Epithelial cell of esophagus (primary cell): Measurements from ENCODE around the gene PLPP7.
"Not testable (repeated sequence)": the region's sequence is repeated elsewhere in the genome, so short reads cannot be mapped to it uniquely, and the experiment has no call there.

Source experiments
- DNase-seq: peaks from one replicate; pipeline ENCODE4 v3.0.0; 2010; ENCODE audit warnings: low read depth
- H3K4me3 ChIP-seq: 2 replicates; pipeline ENCODE4 v1.5.1; 2011; ENCODE audit warnings: mild to moderate bottlenecking, low read length, control low read depth
- TF ChIP-seq, protein P1 (sequence below): IDR thresholded peaks from 2 replicates; pipeline ENCODE4 v1.5.1; 2011; ENCODE audit warnings: low read depth, mild to moderate bottlenecking, low read length, control low read depth, inconsistent platforms; ENCODE audit not compliant: insufficient read depth; ENCODE audit errors: missing control alignments

The PLPP7 gene

DNA sequence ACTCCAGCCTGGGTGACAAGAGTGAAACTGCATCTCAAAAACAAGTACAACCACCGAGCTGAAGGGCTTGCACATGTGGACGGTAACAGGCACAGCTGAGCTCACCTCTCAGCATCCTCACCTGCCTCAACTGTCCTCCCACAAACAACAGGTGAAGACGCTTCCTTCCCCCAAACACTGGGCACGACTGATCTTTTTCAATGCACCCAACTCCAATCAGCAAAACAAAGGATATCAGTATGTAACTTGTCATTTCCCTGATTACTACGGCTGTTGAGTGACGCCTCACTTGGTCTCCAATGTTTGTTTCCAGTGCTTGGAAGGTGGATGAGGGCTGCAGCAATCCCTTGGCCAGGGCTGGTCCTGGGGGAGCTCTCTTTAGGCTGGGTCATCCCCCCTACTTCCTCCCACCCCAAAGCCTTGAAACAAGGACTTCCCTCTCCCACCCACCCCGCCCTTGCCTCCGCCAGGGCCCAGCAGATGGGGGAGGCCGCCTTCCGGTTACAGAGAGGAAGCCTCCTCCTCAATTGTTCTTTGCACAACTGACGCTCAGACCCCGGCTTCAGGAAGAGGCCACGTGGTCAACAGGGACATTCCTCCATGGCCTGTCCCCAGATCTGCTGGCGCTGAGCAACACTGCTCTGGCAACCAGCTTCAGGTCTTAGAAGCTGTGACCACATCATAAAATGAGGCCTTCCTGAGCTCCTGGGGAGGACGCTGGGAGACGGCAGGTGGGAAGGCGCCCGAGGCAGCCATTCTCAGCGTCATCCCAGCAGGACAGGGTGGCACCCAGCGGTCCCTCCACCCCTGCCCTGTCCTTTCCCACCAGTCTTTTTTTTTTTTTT is 19.1 kb upstream of the PLPP7 start:
- TF ChIP-seq, protein P1, sequence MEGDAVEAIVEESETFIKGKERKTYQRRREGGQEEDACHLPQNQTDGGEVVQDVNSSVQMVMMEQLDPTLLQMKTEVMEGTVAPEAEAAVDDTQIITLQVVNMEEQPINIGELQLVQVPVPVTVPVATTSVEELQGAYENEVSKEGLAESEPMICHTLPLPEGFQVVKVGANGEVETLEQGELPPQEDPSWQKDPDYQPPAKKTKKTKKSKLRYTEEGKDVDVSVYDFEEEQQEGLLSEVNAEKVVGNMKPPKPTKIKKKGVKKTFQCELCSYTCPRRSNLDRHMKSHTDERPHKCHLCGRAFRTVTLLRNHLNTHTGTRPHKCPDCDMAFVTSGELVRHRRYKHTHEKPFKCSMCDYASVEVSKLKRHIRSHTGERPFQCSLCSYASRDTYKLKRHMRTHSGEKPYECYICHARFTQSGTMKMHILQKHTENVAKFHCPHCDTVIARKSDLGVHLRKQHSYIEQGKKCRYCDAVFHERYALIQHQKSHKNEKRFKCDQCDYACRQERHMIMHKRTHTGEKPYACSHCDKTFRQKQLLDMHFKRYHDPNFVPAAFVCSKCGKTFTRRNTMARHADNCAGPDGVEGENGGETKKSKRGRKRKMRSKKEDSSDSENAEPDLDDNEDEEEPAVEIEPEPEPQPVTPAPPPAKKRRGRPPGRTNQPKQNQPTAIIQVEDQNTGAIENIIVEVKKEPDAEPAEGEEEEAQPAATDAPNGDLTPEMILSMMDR = no peak
- H3K4me3 ChIP-seq = no peak overlapping the region
- no peak for DNase-seq

- not testable (repeated sequence) for H3K4me3 ChIP-seq, DNase-seq
These were observed 18.6 kb upstream of the PLPP7 start for GRCh38 chr9:131271016-131271273.

DNA sequence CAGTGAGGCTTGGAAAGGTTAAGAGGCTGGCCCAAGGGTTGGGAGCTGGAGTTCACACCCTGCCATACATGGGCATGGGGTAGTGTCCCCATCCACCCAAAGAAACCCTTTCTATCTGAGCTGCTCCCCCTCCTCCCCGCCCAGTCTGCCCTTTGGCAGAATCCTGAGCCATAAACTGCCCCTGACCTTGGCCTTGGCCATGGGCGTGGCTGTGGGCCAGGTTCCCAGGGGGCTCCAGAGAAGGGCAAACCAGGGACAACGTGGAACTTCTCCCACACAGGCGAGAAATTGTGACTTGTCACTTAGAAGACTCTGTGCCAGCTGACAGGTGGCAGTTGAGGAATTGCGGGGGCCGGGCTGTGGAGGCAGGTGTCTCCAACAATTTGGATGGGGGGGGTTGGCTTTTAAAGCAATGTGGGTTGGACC is 18.0 kb upstream of the PLPP7 start:
- no peak overlapping the region for H3K4me3 ChIP-seq
- DNase-seq = no peak
- TF ChIP-seq, protein P1 = no peak

GRCh38 chr9:131272212-131272611 is 17.3 kb upstream of the PLPP7 start:
- no peak for DNase-seq
- TF ChIP-seq, protein P1 = no peak
- H3K4me3 ChIP-seq = no peak overlapping the region

DNA sequence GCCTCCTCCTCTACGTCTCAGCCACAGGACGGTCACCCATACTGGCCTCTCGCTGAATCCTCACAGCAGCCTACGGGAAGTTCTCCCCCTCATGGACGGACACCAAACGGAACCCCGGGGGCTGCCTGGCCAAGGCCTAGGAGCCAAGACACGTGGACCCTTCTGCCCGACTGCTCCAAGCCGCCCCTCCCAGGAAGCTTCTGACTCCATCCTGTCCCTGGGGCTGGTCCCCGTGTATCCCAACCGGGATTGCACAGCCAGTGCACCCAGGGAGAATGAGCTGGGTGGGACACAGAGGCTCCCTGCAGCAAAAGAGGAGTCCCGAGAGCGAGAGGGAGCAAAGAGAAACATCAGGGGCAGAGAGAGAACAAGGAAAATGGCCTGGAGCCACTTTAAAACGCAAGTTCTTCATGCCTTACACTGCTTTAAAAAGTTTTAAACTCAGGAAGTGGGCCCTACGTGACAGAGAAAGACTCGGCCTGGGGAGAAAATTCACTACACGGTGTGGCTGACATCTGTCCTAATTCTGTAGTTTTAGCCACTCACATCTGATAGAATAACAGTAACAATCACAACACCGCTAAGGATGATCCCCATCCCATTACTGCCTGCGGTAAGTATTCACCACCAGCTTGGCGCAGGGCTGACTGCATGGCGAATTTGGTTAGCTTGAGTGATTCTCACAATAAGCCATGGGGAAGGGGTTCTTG is 16.2 kb upstream of the PLPP7 start:
- TF ChIP-seq, protein P1 = no peak
- no peak overlapping the region for H3K4me3 ChIP-seq
- DNase-seq = no peak

DNA sequence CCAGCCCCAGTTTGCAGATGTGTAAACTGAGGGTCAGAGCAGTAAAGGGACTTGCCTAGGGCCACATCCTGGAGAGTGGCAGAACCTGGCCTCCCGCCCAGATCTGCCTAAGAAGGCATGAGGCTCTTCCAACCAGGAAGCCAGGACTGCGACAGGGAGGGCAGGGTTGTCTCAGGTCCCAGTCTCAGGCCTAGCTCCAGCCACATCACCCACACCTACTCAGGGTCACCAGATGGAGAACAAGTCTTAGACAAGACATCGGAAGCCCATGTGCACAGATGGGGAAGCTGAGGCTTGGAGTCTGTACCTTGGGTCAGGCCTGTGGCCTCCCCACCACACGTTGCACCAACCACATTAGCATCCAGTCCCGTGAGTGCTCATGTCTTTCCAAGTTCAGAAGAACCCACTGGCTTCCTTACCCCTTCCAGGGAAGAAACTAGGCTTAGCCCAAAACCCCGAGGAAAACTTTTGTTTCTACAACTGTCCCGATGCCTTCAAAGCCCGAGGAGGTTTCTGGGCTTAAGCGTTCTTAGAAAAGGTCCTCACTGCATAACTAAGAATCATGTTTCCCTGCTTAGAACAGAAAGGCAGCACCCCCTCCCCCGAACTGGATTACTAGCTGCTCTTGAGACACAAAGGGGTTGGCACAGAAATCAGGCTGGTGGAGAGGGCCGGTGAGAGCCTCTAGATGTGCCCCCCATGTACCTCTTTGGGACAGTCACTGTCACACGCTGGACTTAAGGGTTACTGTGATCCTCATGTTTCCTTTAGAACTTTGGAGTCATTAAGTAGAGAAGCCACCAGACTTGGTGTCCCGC is 15.5 kb upstream of the PLPP7 start:
- no peak for DNase-seq
- TF ChIP-seq, protein P1 = no peak
- H3K4me3 ChIP-seq = no peak overlapping the region

- no peak overlapping the region for H3K4me3 ChIP-seq
These were observed 14.7 kb upstream of the PLPP7 start for GRCh38 chr9:131274674-131275331.

More at GRCh38 chr9:131274674-131275331, 14.7 kb upstream of the PLPP7 start:
- no peak for DNase-seq
- TF ChIP-seq, protein P1 = no peak
